Measurements from ENCODE around the gene ARHGAP6.
"Not testable (repeated sequence)": the region's sequence is repeated elsewhere in the genome, so short reads cannot be mapped to it uniquely, and the experiment has no call there.

The ARHGAP6 gene

GRCh38 chrX:11293113-11293512, 372.6 kb downstream of the ARHGAP6 start, which contains the start of gene AMELX:
Gene AMELX (plus strand): TSS chrX:11293413. CDS start chrX:11294789, 1,376 bp downstream.
- DNase-seq (ENCODE audit: low spot score): no peak

- no peak for DNase-seq (ENCODE audit: low spot score)
These were observed 375.2 kb downstream of the ARHGAP6 start for GRCh38 chrX:11290416-11291102.

GRCh38 chrX:11287505-11287904, 378.2 kb downstream of the ARHGAP6 start:
- no peak for DNase-seq (ENCODE audit: low spot score)

GRCh38 chrX:11285651-11286050, 380.1 kb downstream of the ARHGAP6 start:
- DNase-seq (ENCODE audit: low spot score): no peak

GRCh38 chrX:11282043-11282442, 383.7 kb downstream of the ARHGAP6 start:
- DNase-seq (ENCODE audit: low spot score): no peak

- no peak for DNase-seq (ENCODE audit: low spot score)
These were observed 392.2 kb downstream of the ARHGAP6 start for GRCh38 chrX:11273544-11273943.

- DNase-seq (ENCODE audit: low spot score): no peak
These were observed 392.9 kb downstream of the ARHGAP6 start for GRCh38 chrX:11272863-11273262.

GRCh38 chrX:11272290-11272689, 393.4 kb downstream of the ARHGAP6 start:
- DNase-seq (ENCODE audit: low spot score): no peak

GRCh38 chrX:11269996-11270395, 395.7 kb downstream of the ARHGAP6 start:
- DNase-seq (ENCODE audit: low spot score): no peak

GRCh38 chrX:11269006-11269405, 396.7 kb downstream of the ARHGAP6 start:
- no peak for DNase-seq (ENCODE audit: low spot score)

- DNase-seq (ENCODE audit: low spot score): no peak
These were observed 398.3 kb downstream of the ARHGAP6 start for GRCh38 chrX:11267425-11267824.

GRCh38 chrX:11266573-11267003, 399.1 kb downstream of the ARHGAP6 start:
- no peak for DNase-seq (ENCODE audit: low spot score)

- DNase-seq (ENCODE audit: low spot score): no peak
These were observed 400.4 kb downstream of the ARHGAP6 start for GRCh38 chrX:11265352-11265751.

GRCh38 chrX:11264925-11265324, 400.8 kb downstream of the ARHGAP6 start:
- no peak for DNase-seq (ENCODE audit: low spot score)

- DNase-seq (ENCODE audit: low spot score): no peak
These were observed 404.5 kb downstream of the ARHGAP6 start for GRCh38 chrX:11261260-11261659.

GRCh38 chrX:11259437-11259836, 406.3 kb downstream of the ARHGAP6 start:
- no peak for DNase-seq (ENCODE audit: low spot score)

GRCh38 chrX:11257711-11258110, 408.0 kb downstream of the ARHGAP6 start:
- DNase-seq (ENCODE audit: low spot score): no peak

- no peak for DNase-seq (ENCODE audit: low spot score)
These were observed 408.4 kb downstream of the ARHGAP6 start for GRCh38 chrX:11257290-11257689.

GRCh38 chrX:11254417-11255109, 411.2 kb downstream of the ARHGAP6 start:
- no peak for DNase-seq (ENCODE audit: low spot score)

GRCh38 chrX:11244636-11245035, 421.1 kb downstream of the ARHGAP6 start:
- no peak for DNase-seq (ENCODE audit: low spot score)

GRCh38 chrX:11242704-11243103, 423.0 kb downstream of the ARHGAP6 start:
- no peak for DNase-seq (ENCODE audit: low spot score)

GRCh38 chrX:11241720-11242119, 424.0 kb downstream of the ARHGAP6 start:
- no peak for DNase-seq (ENCODE audit: low spot score)

GRCh38 chrX:11239230-11239629, 426.5 kb downstream of the ARHGAP6 start:
- DNase-seq (ENCODE audit: low spot score): no peak

- not testable (repeated sequence) for DNase-seq (ENCODE audit: low spot score)
These were observed 430.3 kb downstream of the ARHGAP6 start for GRCh38 chrX:11235377-11235776.
